ENCODE data around the gene CSKMT.
"Not testable (repeated sequence)": the region's sequence is repeated elsewhere in the genome, so short reads cannot be mapped to it uniquely, and the experiment has no call there.

The CSKMT gene

GRCh38 chr11:62652161-62653006 is 12.7 kb upstream of the CSKMT start:
- DNase-seq (ENCODE audit: low read depth) = no peak
- H3K4me3 ChIP-seq (ENCODE audit: low read depth, low read length) = peak overlapping the region; percentile 94

- no peak overlapping the region for H3K4me3 ChIP-seq (ENCODE audit: low read depth, low read length)
- no peak for DNase-seq (ENCODE audit: low read depth)
These were observed 10.8 kb upstream of the CSKMT start for GRCh38 chr11:62654297-62654696.

- no peak overlapping the region for H3K4me3 ChIP-seq (ENCODE audit: low read depth, low read length)
- no peak for DNase-seq (ENCODE audit: low read depth)
These were observed 8.2 kb upstream of the CSKMT start for GRCh38 chr11:62656796-62657429.

- H3K4me3 ChIP-seq (ENCODE audit: low read depth, low read length) = peak overlapping the region; percentile 88
- DNase-seq (ENCODE audit: low read depth) = no peak
These were observed 572 bp upstream of the CSKMT start for GRCh38 chr11:62664405-62665074.

GRCh38 chr11:62665599-62666258 is 617 bp downstream of the CSKMT start:
- peak overlapping the region; percentile 88 for H3K4me3 ChIP-seq (ENCODE audit: low read depth, low read length)
- DNase-seq (ENCODE audit: low read depth) = no peak

- H3K4me3 ChIP-seq (ENCODE audit: low read depth, low read length) = peak overlapping the region; percentile 88
- no peak for DNase-seq (ENCODE audit: low read depth)
These were observed 1.3 kb downstream of the CSKMT start for GRCh38 chr11:62666259-62666926.

GRCh38 chr11:62667460-62667859 is 2.3 kb downstream of the CSKMT start:
- no peak overlapping the region for H3K4me3 ChIP-seq (ENCODE audit: low read depth, low read length)
- DNase-seq (ENCODE audit: low read depth) = no peak

GRCh38 chr11:62669420-62670161 is 4.5 kb downstream of the CSKMT start:
- no peak overlapping the region for H3K4me3 ChIP-seq (ENCODE audit: low read depth, low read length)
- no peak for DNase-seq (ENCODE audit: low read depth)

GRCh38 chr11:62671236-62671607 is 6.1 kb downstream of the CSKMT start:
- peak overlapping the region; percentile 75 for H3K4me3 ChIP-seq (ENCODE audit: low read depth, low read length)
- no peak for DNase-seq (ENCODE audit: low read depth)

- H3K4me3 ChIP-seq (ENCODE audit: low read depth, low read length) = peak within 1 kb of the TSS; percentile 75
- DNase-seq (ENCODE audit: low read depth) = peak; percentile 68
These were observed 6.7 kb downstream of the CSKMT start, which contains the start of the genes LBHD1 and UQCC3 for GRCh38 chr11:62671608-62672389. TSS of gene LBHD1 (minus strand) at chr11:62672267. CDS start at chr11:62670031, 2,236 bp downstream. TSS of gene UQCC3 (plus strand) at chr11:62671673. CDS start at chr11:62671746, 73 bp downstream.

- no peak overlapping the region for H3K4me3 ChIP-seq (ENCODE audit: low read depth, low read length)
These were observed 8.0 kb downstream of the CSKMT start for GRCh38 chr11:62673196-62673525.

GRCh38 chr11:62675415-62675814 is 10.3 kb downstream of the CSKMT start:
- H3K4me3 ChIP-seq (ENCODE audit: low read depth, low read length); DNase-seq (ENCODE audit: low read depth): not testable (repeated sequence)

More at GRCh38 chr11:62673196-62673525, 8.0 kb downstream of the CSKMT start:
- DNase-seq (ENCODE audit: low read depth) = no peak

GRCh38 chr11:62676698-62677097 is 11.6 kb downstream of the CSKMT start:
- H3K4me3 ChIP-seq (ENCODE audit: low read depth, low read length) = no peak overlapping the region
- DNase-seq (ENCODE audit: low read depth) = no peak

- H3K4me3 ChIP-seq (ENCODE audit: low read depth, low read length) = no peak overlapping the region
- no peak for DNase-seq (ENCODE audit: low read depth)
These were observed 12.0 kb downstream of the CSKMT start for GRCh38 chr11:62677156-62677555.

GRCh38 chr11:62677714-62678113 is 12.6 kb downstream of the CSKMT start:
- H3K4me3 ChIP-seq (ENCODE audit: low read depth, low read length) = peak overlapping the region; percentile 99
- DNase-seq (ENCODE audit: low read depth) = no peak

- DNase-seq (ENCODE audit: low read depth) = no peak
- H3K4me3 ChIP-seq (ENCODE audit: low read depth, low read length) = peak overlapping the region; percentile 99
These were observed 13.3 kb downstream of the CSKMT start for GRCh38 chr11:62678433-62678769.

GRCh38 chr11:62678770-62679696 is 13.9 kb downstream of the CSKMT start, which contains the start of gene UBXN1:
TSS of gene UBXN1 (minus strand) at chr11:62679073. CDS start at chr11:62678923, 150 bp downstream.
- peak within 1 kb of the TSS; percentile 99 for H3K4me3 ChIP-seq (ENCODE audit: low read depth, low read length)
- DNase-seq (ENCODE audit: low read depth) = peak; percentile 92

Data from skeletal muscle cell (primary cell).